ENCODE measurements around the gene CRYBB1. TPM values are rescaled to one million over a fixed set of nuclear protein-coding genes. Genes with fewer than 3 reads are reported as not detected.

CRYBB1 gene
- total RNA-seq, 1 donor from 2014 or later, result 0.55 TPM

GRCh38 chr22:26554956-26555355 lies 62.9 kb downstream of the CRYBB1 start:
- Histone ChIP-seq H3K36me3 (no peaks in the 10 kb centered on the region), H3K4me1 (peaks cover 9% of the 10 kb centered on the region), H3K27ac (no peak overlapping the region), H3K4me3 (no peak overlapping the region), H3K9me3 (no peaks in the 10 kb centered on the region), H3K27me3 (no peaks in the 10 kb centered on the region)
- DNase-seq, result no peak
- intact Hi-C loops (cut with DNase I), result no loop called here
- no peak for ATAC-seq
- TF ChIP-seq CTCF (IDR thresholded peaks at IDR 0.05), result no peak

GRCh38 chr22:26553056-26553752 lies 64.6 kb downstream of the CRYBB1 start:
- Histone ChIP-seq H3K27ac (no peak overlapping the region), H3K27me3 (no peaks in the 10 kb centered on the region), H3K4me3 (no peak overlapping the region), H3K36me3 (no peaks in the 10 kb centered on the region), H3K4me1 (peaks cover 7% of the 10 kb centered on the region), H3K9me3 (no peaks in the 10 kb centered on the region)
- TF ChIP-seq CTCF (IDR thresholded peaks at IDR 0.05), result no peak
- DNase-seq, result no peak
- ATAC-seq, result no peak
- intact Hi-C loops (cut with DNase I), result no loop called here

DNA sequence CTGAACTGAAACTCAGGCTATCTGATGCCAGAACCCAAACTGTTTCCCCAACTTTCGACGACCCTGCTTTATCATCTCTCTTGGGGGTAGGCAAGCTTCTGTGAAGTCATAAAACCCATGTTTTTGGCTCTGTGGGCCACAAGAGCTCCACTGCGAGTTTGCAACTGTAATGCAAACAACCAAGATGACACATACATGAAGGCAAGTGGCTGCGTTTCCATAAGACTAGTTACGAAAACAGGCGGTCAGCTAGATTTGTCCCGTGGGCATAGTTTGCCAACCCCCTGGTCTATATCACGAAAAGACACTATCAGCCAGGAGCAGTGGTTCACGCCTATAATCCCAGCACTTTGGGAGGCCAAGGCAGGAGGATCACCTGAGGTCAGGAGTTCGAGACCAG lies 65.4 kb downstream of the CRYBB1 start:
- H3K27me3 ChIP-seq, result no peaks in the 10 kb centered on the region
- intact Hi-C loops (cut with DNase I), result no loop called here
- TF ChIP-seq CTCF (IDR thresholded peaks at IDR 0.05), result no peak
- H3K4me3 ChIP-seq, result no peak overlapping the region
- no peak for ATAC-seq
- peaks cover 7% of the 10 kb centered on the region for H3K4me1 ChIP-seq
- no peak for DNase-seq
- H3K27ac ChIP-seq, result no peak overlapping the region
- H3K36me3 ChIP-seq, result peaks cover 2% of the 10 kb centered on the region
- H3K9me3 ChIP-seq, result no peaks in the 10 kb centered on the region

DNA sequence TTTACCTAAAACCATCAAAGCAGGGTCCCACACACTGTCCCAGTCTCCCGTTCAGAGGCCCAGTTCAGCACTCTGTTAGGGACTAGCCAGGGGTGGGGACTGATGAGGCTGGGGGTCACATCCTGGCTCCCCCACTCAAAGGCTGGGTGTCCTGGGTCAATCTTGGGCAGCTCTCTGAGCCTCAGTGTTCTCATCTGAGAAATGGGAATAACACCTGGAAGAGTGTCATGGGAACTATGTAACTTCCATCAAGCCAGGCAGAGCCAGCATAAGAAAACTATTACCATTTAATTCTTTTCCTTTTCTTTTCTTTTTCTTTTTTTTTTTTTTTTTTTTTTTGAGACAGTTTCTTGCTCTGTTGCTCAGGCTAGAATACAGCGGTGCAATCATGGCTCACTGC lies 66.3 kb downstream of the CRYBB1 start:
- ATAC-seq (no peak), DNase-seq (no peak)
- Histone ChIP-seq H3K4me3 (no peak overlapping the region), H3K27me3 (no peaks in the 10 kb centered on the region), H3K4me1 (peaks cover 7% of the 10 kb centered on the region), H3K36me3 (peaks cover 5% of the 10 kb centered on the region), H3K9me3 (no peaks in the 10 kb centered on the region), H3K27ac (peak overlapping the region; percentile 60)
- intact Hi-C loops (cut with DNase I), result no loop called here
- TF ChIP-seq CTCF (IDR thresholded peaks at IDR 0.05), result no peak

DNA sequence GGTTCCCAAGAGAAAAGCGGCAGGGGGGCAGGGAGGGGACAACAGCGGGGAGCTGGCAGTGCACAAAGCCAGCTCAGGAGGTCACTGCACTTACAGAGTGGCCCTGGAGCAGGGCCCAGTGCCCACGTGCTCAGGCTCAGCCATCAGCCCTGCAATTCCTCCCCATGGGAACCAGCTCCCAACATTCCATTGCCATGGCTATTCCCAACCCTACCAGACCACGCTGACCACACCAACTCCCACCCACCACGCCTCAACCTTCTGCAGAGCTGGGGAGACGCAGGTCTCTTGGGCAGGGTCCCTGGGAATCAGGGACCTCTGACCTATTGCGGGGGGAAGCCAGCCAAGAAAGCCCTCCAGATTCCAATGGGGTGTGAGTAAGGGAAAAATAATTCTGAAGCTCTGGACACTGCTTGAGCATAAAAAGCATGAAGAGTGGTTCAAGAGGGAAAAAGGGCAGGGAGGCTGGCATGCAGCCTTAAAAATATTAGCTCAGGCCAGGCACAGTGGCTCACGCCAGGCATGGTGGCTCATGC lies 67.3 kb downstream of the CRYBB1 start:
- Histone ChIP-seq H3K27me3 (no peaks in the 10 kb centered on the region), H3K9me3 (no peaks in the 10 kb centered on the region), H3K4me1 (peaks cover 7% of the 10 kb centered on the region), H3K36me3 (peaks cover 5% of the 10 kb centered on the region), H3K4me3 (no peak overlapping the region), H3K27ac (peak overlapping the region; percentile 60)
- DNase-seq (peak; percentile 86), ATAC-seq (peak; percentile 81)
- intact Hi-C loops (cut with DNase I), result no loop called here
- no peak for TF ChIP-seq CTCF (IDR thresholded peaks at IDR 0.05)
